ENCODE data around the gene GRM7.

GRM7 gene

DNA sequence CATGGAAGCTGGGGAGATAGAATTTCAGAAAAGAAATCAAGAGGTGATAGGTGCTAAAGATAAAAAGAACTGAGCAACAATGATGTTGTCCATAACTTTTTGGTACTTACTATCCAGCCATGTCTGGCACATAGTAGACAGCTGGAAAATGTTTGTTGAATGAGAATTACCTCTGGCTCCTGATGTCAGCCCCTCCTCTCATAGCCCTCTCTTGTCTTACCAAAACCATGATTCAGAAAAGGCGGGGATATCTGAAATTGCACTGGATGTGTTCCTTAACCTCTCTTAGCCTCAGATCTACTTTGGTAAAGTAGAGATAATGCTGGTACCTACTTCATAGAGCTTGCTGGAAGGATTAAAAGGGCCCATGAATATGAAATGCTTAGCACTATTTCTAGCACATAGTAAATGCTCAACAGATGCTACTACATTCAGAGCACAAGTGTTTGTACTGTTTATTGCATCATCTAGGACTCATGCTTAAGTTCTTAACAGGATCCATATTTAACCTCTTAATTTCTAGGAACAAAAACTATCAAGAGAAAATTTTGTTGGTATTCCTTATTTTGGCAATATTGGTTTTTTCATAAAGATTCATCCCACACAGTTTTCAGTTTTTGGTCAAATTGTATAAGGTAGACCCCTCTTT lies 859.9 kb downstream of the GRM7 start:
- DNase-seq (ENCODE audit: low read depth), result no peak

DNA sequence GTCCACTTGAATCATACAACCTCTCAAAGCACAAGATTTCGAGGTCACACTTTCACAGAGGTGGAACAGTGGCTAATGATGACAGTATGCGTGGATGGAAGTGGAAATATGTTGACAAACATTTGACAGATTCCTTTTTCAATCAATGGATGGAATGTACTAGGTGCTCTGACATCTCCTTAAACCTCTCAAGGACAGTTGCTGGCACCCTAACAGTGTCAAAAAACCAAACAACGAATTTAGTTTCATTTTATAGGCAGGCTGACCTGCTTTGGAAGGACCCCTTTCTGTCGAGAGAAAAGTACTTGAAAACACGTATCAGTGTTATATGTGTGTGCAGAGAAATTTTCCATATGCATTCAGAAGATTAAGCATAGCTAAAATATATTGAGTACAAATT lies 861.0 kb downstream of the GRM7 start:
- DNase-seq (ENCODE audit: low read depth), result no peak

DNA sequence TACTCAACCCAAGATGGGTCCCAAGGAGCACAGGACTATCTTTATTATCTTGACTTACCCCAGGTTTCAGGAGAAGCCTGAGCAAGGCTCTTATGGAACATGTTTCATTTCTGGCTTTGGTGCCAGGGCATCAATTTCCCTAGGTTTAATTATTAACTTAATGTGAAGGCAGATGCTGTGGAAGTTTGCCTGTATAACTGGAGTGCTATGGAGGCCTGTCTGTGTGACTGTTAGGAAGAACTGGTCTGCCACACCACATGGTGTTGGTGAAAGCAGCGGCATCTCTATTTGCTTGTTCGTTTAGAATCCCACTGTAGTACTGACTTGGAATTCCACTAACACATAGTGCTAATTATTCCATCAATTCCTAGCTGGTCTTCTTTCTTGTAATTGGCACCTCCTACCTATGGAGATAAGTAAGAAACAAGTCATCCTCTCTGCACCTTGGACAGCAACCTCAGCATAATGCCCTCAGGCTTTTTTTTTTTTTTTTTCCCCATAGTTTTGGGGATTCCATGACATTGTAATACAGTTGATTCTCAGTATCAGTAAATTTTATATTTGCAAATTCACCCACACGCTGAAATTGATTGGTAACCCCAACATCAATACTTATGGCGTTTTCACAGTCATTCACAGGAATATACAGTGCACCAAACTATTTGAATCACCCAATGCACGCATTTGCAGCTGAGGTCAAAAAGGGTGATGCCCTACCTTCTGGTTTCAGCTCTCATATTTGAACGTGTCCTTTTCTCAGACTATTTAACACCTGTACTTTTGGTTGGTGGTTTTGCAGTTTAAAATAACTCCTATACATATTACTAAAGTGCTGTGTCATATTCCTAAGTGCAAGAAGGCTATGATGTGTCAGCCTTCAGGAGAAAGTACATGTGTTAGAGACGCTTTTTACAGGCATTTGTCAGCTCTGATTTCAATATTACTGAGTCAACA lies 867.9 kb downstream of the GRM7 start:
- no peak for DNase-seq (ENCODE audit: low read depth)

DNA sequence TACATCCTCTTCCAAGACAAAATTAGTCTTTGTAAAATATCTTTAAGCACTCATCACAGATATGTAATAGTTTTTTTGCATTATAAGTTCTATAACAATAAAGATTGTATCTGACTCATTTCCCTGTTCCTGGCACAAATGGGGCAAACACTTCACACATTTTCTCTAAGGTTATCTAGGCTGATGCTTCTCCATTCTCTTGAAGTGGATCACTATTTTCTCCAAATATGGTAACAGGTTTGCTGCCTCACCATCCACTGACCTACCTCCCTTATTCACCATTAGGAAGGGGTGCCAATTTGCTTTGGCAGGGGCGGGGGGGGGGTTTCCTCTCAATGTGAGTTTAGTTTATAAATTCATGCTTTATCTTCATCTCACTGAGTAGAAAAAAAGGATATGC lies 873.0 kb downstream of the GRM7 start:
- no peak for DNase-seq (ENCODE audit: low read depth)

DNA sequence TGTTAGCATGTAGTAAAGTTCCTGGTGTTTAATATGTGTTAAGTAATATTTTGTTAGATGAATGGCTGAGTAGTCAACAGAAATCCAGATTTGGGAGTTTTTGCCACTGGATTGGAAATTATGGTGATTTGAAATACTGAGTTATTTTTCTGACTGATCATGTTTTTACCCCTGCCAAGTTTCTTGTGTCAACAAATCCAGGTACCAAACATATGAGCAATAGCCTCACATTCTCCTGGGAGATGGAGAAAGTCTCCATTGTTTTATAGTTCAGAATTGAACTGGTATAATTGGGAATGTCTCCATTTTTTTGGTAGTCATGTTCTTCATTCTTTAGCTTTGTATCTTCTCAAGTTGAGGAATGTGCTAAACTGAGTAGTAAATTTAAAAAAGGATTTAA lies 873.5 kb downstream of the GRM7 start:
- DNase-seq (ENCODE audit: low read depth), result no peak

DNA sequence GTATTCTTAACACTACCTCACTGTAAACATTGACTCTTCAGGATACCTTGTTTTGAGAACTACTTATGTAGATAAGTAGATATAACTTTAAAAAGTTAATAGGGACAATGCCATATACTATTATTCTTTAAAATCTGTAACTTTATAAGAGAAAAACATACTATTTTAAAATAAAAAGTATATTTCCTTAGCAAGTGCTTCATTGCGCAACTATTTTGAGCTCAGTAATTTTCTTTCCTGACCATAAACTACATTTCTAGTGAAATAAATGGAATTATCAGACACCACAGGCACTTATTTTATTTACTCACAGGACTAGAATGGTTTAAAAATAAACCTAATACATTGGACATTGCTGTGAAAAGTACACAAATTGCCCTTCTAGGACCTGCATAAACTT lies 876.3 kb downstream of the GRM7 start:
- no peak for DNase-seq (ENCODE audit: low read depth)

DNA sequence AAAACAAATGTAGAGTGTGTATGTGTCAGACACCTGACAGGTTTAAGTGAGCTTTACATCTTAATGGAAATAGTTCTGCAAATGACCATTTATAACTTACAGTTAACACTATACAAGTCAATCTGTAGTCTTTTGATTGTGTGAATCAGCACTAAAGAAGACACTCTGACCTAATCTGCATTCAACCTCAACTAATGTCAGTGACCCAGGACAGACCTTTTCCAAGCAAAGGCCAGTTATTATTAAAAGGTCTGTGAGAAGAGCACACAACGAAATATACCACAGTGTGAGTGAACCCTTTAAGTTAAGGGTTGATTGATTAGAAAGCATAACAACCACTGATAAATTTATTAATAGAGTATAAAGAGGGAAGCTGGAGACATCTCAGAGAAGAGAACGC lies 878.8 kb downstream of the GRM7 start:
- DNase-seq (ENCODE audit: low read depth), result no peak

DNA sequence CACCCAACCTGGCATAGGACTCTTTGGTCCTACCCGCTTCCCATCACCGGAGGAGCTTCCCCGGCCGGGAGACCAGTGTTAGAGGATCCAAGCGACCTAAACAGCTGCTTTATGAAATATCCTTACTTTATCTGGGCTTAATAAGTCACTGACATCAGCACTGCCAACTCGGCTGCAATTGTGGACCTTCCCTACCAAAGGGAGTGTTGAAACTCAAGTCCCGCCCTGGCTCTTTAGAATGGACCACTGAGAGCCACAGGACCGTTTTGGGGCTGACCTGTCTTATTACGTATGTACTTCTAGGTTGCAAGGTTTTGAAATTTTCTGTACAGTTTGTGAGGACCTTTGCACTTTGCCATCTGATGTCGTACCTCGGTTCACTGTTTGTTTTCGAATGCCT lies 879.5 kb downstream of the GRM7 start:
- DNase-seq (ENCODE audit: low read depth), result no peak

DNA sequence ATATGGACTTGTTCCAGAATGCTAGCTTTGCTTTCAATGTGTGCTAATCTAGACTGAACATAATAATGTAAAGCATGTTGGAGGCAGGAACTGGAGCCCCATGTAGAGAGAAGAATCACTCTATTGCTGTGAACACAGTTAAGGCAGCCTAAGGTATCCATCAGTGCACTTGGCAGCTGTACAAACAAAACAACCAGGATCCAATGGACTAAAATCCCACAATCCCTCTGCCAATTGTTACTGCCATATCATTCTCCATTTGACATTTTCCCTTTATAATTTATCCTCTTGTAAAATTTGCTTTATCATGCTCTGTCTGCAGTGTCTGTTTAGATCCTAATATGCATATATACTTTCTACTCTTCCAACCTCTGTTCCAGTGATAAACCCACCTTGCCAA lies 883.9 kb downstream of the GRM7 start:
- DNase-seq (ENCODE audit: low read depth), result no peak

DNA sequence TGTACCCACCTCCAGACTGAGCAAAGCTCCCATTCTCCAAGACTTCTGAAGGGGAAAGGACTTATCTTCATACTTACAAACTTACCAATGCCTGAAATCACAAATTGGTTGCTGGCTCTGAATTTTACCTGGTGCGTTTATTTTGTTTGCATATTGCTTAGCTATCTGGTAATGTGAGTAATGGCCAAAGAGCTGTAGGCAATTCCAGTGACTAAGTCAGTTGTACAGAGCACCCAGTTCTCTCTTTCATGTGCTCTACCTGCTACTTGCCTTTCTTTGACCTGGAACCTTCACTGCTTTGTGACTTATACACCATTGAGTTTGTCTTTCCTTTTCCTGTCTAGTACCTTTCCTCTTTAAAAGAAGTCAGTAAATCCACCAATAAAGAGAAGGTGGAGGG lies 884.8 kb downstream of the GRM7 start:
- no peak for DNase-seq (ENCODE audit: low read depth)

DNA sequence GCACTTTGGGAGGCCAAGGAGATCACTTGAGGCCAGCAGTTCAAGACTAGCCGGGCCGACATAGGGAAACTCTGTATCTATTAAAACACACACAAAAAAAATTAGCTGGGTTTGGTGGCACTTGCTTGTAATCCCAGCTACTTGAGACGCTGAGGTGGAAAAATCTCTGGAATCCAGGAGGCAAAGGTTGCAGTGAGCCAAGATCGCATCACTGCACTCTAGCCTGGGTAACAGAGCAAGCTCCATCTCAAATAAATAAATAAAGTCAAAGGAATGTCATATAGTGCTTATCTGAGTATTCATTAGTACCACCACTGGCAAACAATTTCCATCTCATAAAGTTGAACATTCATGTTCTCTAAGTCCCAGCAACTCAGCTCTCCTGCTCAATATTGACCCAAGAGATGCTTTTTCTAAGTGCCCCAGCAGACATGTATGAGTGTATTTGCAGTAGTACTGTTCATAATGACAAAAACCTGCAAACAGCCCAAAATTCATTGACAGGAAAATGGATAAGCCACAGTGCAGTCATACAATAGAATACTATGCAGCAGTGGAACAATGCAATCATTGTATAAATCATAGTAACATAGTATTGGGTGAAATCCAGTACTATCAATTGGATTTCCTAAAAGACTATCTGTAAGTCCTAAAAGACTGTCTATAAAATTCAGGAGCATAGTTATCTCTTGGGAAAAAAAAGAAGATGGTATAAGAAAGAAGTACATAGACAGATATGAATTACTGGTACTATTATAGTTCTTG lies 889.2 kb downstream of the GRM7 start:
- no peak for DNase-seq (ENCODE audit: low read depth)

DNA sequence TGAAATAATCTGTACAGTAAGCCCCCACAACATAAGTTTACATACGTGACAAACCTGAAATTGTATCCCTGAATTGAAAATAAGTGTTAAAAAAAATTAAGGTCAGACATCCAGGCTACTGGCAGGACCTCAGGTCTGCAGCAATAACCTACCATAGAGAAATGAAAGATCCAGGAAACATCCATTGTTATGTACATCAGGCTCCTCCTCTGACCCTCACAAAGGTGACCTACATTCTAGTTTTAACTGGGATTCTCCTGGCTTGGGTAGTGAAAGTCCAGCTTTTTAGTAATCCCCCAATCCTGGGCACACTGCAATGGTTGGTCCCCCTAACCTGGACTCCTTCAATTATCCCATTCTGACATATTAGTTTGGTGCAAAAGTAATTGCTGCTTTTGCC lies 891.1 kb downstream of the GRM7 start:
- DNase-seq (ENCODE audit: low read depth), result no peak

DNA sequence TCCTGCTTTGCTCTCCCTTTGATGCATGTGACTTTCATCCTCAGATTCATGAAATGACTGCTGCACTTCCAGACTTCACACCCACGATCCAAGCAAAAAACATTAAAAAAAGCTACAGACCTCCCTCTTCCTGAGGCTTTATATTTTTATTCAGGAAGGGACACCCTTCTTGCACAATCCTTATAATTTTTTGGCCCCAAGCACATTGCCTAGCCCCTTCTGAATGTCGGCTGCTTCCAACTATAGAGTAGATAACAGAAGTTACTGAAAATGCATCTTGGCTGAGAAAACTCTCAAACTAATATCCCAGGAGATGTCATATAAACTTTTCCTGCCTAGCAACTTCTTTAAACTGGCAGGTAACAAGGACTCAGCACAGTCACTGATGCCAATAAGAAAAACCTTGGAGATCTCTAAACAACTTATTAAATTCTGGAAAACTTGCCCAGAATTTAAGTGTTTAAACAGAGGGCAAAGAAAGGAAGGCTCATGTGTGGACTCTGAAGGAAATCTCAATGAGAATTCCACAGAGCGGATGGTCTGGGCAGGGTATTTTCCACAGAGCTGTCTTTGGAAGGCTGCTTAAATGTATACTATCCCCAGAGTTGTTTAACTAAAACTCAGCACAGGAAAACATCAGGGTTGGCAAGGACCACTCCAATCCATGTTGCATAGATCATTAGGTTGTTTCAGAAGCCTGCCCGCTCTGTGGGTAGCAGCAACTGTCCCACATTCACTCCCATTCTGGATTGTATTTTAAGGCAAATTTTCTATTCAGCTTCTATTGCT lies 893.9 kb downstream of the GRM7 start:
- DNase-seq (ENCODE audit: low read depth), result no peak

DNA sequence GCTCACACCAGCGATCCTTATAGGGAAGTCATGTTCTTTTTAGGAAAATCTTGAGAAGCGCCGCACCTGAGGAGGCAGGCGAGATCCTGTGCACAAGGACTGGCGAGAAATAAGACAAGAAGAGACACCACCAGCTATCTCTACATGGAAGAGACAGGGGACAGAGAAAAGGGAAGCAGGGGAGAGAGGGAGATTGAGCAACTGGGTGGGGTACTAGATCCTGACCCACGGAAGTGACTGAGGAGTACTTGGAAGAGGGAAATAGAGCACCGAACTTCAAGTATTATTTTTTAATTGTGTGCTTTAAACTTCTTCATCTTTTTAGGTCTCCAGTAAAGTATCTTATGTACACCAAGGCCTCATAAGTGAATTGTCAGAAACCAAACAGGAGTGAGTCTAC lies 898.7 kb downstream of the GRM7 start:
- no peak for DNase-seq (ENCODE audit: low read depth)

DNA sequence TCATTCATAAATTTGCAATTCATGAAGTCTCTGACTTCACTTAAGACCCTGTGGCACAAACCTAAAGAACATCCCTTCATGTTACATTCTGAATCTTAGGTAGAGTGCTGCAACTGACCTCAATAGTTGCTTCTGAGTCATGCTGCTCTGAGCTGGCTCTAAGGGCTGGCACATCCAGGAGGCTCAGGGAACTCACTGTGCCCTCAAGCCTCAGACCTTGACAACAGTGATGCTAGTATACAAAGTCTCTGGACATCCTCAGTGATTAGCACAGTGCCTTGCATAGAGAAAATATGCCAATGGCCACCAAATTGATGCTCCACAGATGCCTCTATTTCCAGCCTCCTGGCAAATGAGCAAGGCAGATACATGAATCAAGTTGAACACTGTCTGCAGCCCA lies 899.8 kb downstream of the GRM7 start:
- DNase-seq (ENCODE audit: low read depth), result no peak

DNA sequence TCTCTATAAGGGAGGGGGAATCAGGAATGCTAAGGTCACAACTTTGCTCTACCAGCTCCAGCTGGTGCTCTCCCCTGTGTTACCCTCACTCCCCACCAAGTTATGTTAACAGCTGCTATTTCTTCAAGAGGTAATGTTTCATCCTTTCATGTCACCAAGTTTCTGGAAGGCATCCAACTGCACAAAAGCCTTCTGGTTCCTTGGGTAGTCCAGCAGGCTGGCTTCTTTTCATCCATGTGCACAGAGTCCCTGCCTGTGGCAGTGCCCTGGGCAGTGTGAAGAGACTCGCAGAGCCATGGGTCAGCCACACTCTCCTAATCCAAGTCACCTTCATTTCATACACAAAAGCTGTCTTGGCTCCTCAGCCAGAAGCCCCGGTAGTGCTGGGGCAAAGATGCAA lies 903.2 kb downstream of the GRM7 start:
- no peak for DNase-seq (ENCODE audit: low read depth)

DNA sequence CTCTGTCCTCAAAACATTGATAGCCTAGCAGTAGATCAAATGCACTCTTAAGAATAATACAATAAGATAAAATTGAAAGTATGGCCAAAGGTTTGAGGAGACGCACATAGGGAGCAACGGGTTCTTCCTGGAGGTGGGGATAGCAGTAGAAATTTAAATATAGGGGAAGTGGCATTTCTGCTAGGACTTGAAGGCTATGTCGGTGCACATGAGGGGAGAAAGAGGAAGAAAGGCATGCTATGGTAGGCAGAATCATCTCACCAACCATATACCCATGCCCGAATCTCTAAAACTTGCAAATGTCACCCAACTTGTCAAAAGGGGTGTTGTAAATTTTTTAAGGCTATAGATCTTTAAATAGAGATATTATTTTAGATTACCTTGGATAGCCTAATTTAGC lies 905.6 kb downstream of the GRM7 start:
- no peak for DNase-seq (ENCODE audit: low read depth)

DNA sequence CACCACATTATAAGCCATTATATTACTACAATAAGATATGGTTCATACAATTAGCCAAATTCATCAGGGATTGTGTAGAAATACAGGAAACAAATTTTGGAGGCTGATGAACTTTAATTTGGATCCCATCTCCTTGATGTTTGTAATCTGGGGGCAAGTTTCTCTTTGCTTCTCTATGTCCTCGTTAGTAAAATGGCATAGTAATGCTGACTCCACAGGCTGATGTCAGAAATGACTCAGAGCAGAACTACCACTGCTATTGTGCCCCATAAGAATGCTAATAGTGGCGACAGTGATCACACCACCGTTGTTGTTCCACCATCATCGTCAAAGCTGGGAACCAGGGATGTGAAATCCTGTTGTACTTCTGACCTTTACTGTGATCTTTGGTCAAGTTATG lies 918.4 kb downstream of the GRM7 start:
- DNase-seq (ENCODE audit: low read depth), result no peak

DNA sequence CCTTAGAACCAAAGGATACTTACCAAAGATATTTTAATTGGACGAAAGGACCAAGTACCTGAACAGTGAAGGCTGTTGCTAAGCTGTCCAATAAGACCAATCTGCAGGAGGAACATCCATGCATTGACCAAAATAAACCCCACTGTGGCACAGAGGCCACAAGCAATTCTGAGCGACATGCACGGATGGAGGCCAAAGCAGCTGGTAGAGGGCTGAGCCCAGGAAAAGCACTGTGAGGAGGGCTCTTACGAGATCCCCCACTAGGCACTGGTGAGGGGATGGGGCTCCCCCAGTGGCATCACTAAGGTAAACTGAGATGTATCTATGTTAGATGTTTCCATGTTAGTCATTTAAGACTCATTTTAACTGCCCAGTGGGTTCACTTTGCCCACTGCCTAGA lies 920.5 kb downstream of the GRM7 start:
- DNase-seq (ENCODE audit: low read depth), result no peak

DNA sequence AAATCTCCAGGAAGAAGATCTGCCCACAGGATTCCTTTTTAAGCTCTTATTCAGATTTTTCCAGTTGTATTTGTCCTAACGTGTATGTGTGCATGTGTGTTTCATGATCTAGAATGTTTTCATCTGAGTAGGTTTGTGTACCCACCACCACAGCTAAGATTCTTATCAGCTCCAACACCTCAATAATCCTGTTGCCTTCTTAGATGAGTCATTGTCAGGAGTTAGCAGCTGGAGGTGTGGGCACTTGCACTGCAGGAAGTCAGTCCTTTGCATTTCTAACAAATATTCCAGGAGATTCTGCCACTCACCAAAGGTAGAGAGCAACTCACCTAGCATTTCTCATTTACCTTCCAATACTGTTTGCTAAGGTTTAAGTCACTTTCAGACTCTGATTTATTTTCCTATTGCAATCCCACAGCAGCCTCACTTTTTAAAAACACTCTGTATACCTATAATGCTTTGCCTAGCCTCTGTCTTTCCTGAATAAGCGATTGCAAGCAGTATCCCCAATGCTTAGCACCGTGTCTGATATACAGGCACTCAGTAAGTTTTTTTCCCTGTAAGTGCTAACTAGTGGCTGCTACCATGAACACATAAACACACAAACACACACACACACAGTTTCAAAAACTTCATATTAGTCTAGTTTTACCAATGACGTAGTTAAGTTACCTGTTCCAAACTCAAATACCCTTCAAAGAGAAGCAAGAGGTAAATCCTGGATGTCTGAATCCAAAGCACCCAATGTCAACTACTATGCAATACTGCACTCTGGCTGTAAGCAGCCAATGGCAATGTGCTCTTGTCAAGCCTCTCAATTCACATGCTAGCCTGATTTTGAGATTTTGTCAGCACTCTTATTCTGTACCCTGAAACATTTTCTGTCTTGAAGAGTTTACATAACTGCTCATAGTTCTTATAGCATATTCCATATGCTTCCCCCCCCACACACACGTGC lies 927.2 kb downstream of the GRM7 start:
- no peak for DNase-seq (ENCODE audit: low read depth)

DNA sequence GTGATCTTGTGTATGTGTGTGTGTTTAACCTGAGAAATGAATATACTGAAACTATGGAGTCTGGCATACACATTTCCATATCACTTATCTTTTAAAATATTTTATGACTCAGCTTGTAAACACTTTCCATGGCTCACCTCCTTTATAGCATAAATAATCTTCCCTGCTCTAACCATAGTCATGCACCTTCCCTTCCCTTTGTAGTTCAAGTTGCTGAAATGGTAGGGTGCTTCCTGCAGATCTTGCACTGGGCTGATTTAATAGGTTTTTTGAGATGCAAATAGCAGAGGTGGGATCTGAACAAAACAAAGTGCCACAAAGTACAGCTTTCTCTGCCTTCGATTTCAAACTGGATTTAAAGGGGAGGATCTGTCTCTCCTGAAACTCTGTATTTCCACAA lies 928.0 kb downstream of the GRM7 start:
- DNase-seq (ENCODE audit: low read depth), result no peak
